Smooth muscle cell (in vitro differentiated cells): ENCODE data around the gene IKZF2. TPM values are rescaled to one million over a fixed set of nuclear protein-coding genes. Genes with fewer than 3 reads are reported as not detected.

Experiments
- DNase-seq: peaks from one replicate; lab custom pipeline; 2025; ENCODE audit not compliant: unreplicated experiment; lab: John Stamatoyannopoulos, UW
- H2AFZ ChIP-seq: fragments of 200-600 bp; sonication (generic); 2 replicates; pipeline ENCODE4 v1.6.0; 2016; ENCODE audit warnings: antibody characterized with exemption, low read depth, mild to moderate bottlenecking
- H3F3A ChIP-seq: fragments of 200-600 bp; sonication (generic); 2 replicates; pipeline ENCODE4 v1.6.0; 2017; ENCODE audit warnings: antibody characterized with exemption, low read depth
- H3K27ac ChIP-seq: fragments of 200-600 bp; sonication (generic); 2 replicates; pipeline ENCODE4 v1.5.1; 2016; ENCODE audit warnings: low read depth, mild to moderate bottlenecking
- H3K27me3 ChIP-seq: fragments of 200-600 bp; sonication (generic); 2 replicates; pipeline ENCODE4 v1.6.1; 2016; ENCODE audit warnings: low read depth, mild to moderate bottlenecking
- H3K36me3 ChIP-seq: fragments of 200-600 bp; sonication (generic); 2 replicates; pipeline ENCODE4 v1.5.1; 2016; ENCODE audit warnings: low read depth
- H3K4me1 ChIP-seq: fragments of 200-600 bp; sonication (generic); 2 replicates; pipeline ENCODE4 v1.5.1; 2016; ENCODE audit warnings: low read depth
- H3K4me2 ChIP-seq: fragments of 200-600 bp; sonication (generic); 2 replicates; pipeline ENCODE4 v1.6.0; 2016; ENCODE audit warnings: mild to moderate bottlenecking
- H3K4me3 ChIP-seq: fragments of 200-600 bp; sonication (generic); 2 replicates; pipeline ENCODE4 v1.5.1; 2016; ENCODE audit warnings: mild to moderate bottlenecking
- H3K79me2 ChIP-seq: fragments of 200-600 bp; sonication (generic); 2 replicates; pipeline ENCODE4 v1.6.0; 2016; ENCODE audit warnings: low read depth, mild to moderate bottlenecking
- H3K9ac ChIP-seq: fragments of 200-600 bp; sonication (generic); 2 replicates; pipeline ENCODE4 v1.6.0; 2016; ENCODE audit warnings: low read depth
- H3K9me3 ChIP-seq: fragments of 200-600 bp; sonication (generic); replicated peaks from 2 replicates; pipeline ENCODE4 v1.5.1; 2016; ENCODE audit warnings: low read depth
- H4K20me1 ChIP-seq: fragments of 200-600 bp; sonication (generic); 2 replicates; pipeline ENCODE4 v1.6.0; 2016; ENCODE audit warnings: low read depth
- CTCF ChIP-seq: fragments of 200-600 bp; sonication (generic); IDR thresholded peaks from 2 replicates; pipeline ENCODE4 v1.5.1; 2017; ENCODE audit warnings: borderline replicate concordance, mild to moderate bottlenecking, antibody characterized with exemption; ENCODE audit not compliant: insufficient read depth, poor library complexity, severe bottlenecking
- WGBS: methylation state at CpG from one replicate; pipeline ENCODE4 v1.1.7; 2016; ENCODE audit warnings: low lambda C conversion rate; 5-methylcytosine and 5-hydroxymethylcytosine counted together
- polyA plus RNA-seq: library from polyadenylated mRNA; unstranded; fragments of >200 nt; fragmentation: Nextera tagmentation; extraction: Ambion mirVana; gene quantifications from 2 replicates; pipeline ENCODE4 v1.2.1, GENCODE V29; 2016
- total RNA-seq: library from RNA; depleted of rRNA; stranded (reverse); fragments of >200 nt; gene quantifications from 2 replicates; pipeline ENCODE4 v1.2.3, GENCODE V29; 2014

The IKZF2 gene
- total and polyA plus RNA-seq, 2 experiments from 2014 or later, result 0.69 to 16.5 TPM

- TF ChIP-seq CTCF, result no peak
- WGBS, result 78% methylated on average over 2 of the region's 2 CpGs
Measured at GRCh38 chr2:213148572-213149261, 2.7 kb downstream of the IKZF2 start.

GRCh38 chr2:213147538-213147937, 3.9 kb downstream of the IKZF2 start:
- Histone ChIP-seq H3K4me1 (peaks cover 12% of the 10 kb centered on the region), H3K27me3 (no peaks in the 10 kb centered on the region), H2AFZ (no peak overlapping the region), H3F3A (peaks cover 11% of the 10 kb centered on the region), H3K9me3 (no peaks in the 10 kb centered on the region), H3K9ac (no peak overlapping the region), H3K27ac (no peak overlapping the region), H3K79me2 (no peaks in the 10 kb centered on the region), H4K20me1 (no peaks in the 10 kb centered on the region), H3K36me3 (no peaks in the 10 kb centered on the region), H3K4me2 (peak overlapping the region; percentile 93), H3K4me3 (no peak overlapping the region)
- DNase-seq, result no peak
- WGBS, result 97% methylated on average over 2 of the region's 2 CpGs
- no peak for TF ChIP-seq CTCF

More at GRCh38 chr2:213148572-213149261, 2.7 kb downstream of the IKZF2 start:
- peaks cover 20% of the 10 kb centered on the region for H3K4me1 ChIP-seq
- no peaks in the 10 kb centered on the region for H3K9me3 ChIP-seq
- H3F3A ChIP-seq, result peaks cover 15% of the 10 kb centered on the region
- H3K4me2 ChIP-seq, result peak overlapping the region; percentile 93
- no peak overlapping the region for H3K27ac ChIP-seq
- H3K79me2 ChIP-seq, result no peaks in the 10 kb centered on the region
- no peak for DNase-seq
- H3K9ac ChIP-seq, result no peak overlapping the region
- no peak overlapping the region for H2AFZ ChIP-seq
- no peaks in the 10 kb centered on the region for H4K20me1 ChIP-seq
- peak overlapping the region; percentile 99 for H3K4me3 ChIP-seq
- no peaks in the 10 kb centered on the region for H3K36me3 ChIP-seq
- no peaks in the 10 kb centered on the region for H3K27me3 ChIP-seq

GRCh38 chr2:213145715-213146242, 5.6 kb downstream of the IKZF2 start:
- no peaks in the 10 kb centered on the region for H3K36me3 ChIP-seq
- H3K9ac ChIP-seq, result no peak overlapping the region
- H3K4me2 ChIP-seq, result no peak overlapping the region
- H3K27ac ChIP-seq, result no peak overlapping the region
- H3K79me2 ChIP-seq, result no peaks in the 10 kb centered on the region
- no peaks in the 10 kb centered on the region for H3K27me3 ChIP-seq
- no peak overlapping the region for H2AFZ ChIP-seq
- H3K9me3 ChIP-seq, result no peaks in the 10 kb centered on the region
- WGBS, result 57% methylated on average over 1 of the region's 1 CpG
- no peaks in the 10 kb centered on the region for H4K20me1 ChIP-seq
- H3K4me3 ChIP-seq, result no peak overlapping the region
- no peak for TF ChIP-seq CTCF
- no peaks in the 10 kb centered on the region for H3F3A ChIP-seq
- DNase-seq, result no peak
- H3K4me1 ChIP-seq, result peaks cover 5% of the 10 kb centered on the region

GRCh38 chr2:213137064-213137463, 14.3 kb downstream of the IKZF2 start:
- no peak for TF ChIP-seq CTCF
- Histone ChIP-seq H3K9ac (no peak overlapping the region), H3K4me1 (no peaks in the 10 kb centered on the region)

More at GRCh38 chr2:213137064-213137463, 14.3 kb downstream of the IKZF2 start:
- Histone ChIP-seq H3K4me3 (no peak overlapping the region), H3K27me3 (no peaks in the 10 kb centered on the region), H2AFZ (no peak overlapping the region), H3K36me3 (no peaks in the 10 kb centered on the region), H3K4me2 (no peak overlapping the region), H3K27ac (no peak overlapping the region), H3K79me2 (no peaks in the 10 kb centered on the region), H3F3A (no peaks in the 10 kb centered on the region), H3K9me3 (no peaks in the 10 kb centered on the region), H4K20me1 (no peaks in the 10 kb centered on the region)
- no peak for DNase-seq
- WGBS, result 91% methylated on average over 4 of the region's 4 CpGs
